Colonic mucosa (tissue), 4 donors: Measurements from ENCODE around the gene MRPS9. TPM values are rescaled to one million over a fixed set of nuclear protein-coding genes. Genes with fewer than 3 reads are reported as not detected.

ENCODE experiments used
- DNase-seq: peaks from one replicate; pipeline ENCODE4 v3.0.0-alpha.2; 2020
- H3K27ac ChIP-seq: fragments of 200-600 bp; one replicate; pipeline ENCODE4 v1.8.0; 2021
- H3K27me3 ChIP-seq: fragments of 200-600 bp; one replicate; pipeline ENCODE4 v1.8.0; 2021
- H3K36me3 ChIP-seq: fragments of 200-600 bp; one replicate; pipeline ENCODE4 v1.8.0; 2021
- H3K4me1 ChIP-seq: fragments of 200-600 bp; one replicate; pipeline ENCODE4 v1.8.0; 2021; ENCODE audit warnings: mild to moderate bottlenecking
- H3K4me3 ChIP-seq: fragments of 200-600 bp; one replicate; pipeline ENCODE4 v1.8.0; 2021
- H3K9ac ChIP-seq, 2 donors: one replicate each; pipeline ENCODE4 v1.7.0; 2013; ENCODE audit warnings: control low read depth in 2 of 2, low read depth in 2 of 2, low read length in 2 of 2
- H3K9me3 ChIP-seq: fragments of 200-600 bp; one replicate; pipeline ENCODE4 v1.8.0; 2021
- intact Hi-C: fragments of 100-400 bp; cut with DNase I; formaldehyde crosslinking; loops from one replicate; pipeline ENCODE4 v1.14.1; 2022
- total RNA-seq, 2 donors: library from RNA; stranded (reverse); fragmentation: NEBNext Ultra II Directional in 1 of 2; extraction: Animal tissue kit (Norgen Biotek cat#: 25700) in 1 of 2; gene quantifications; one replicate each; pipeline ENCODE4 v1.2.1, GENCODE V29; 2021
- TF ChIP-seq, protein P1 (sequence below): fragments of 200-600 bp; IDR thresholded peaks from one replicate; pipeline ENCODE4 v1.8.0; 2022; ENCODE audit warnings: antibody characterized with exemption, mild to moderate bottlenecking
- donor health status: healthy.
- donor health status: DM: no; HTN: no; CAD: no.
- donor health status: DM: no; HTN: no; CAD: no.

MRPS9 gene
- total RNA-seq, 2 donors from 2014 or later, result 33.4 to 48.4 TPM

- Histone ChIP-seq H3K4me1 (no peaks in the 10 kb centered on the region), H3K9me3 (no peaks in the 10 kb centered on the region), H3K27me3 (no peaks in the 10 kb centered on the region), H3K9ac (no peak overlapping the region), H3K27ac (no peak overlapping the region), H3K4me3 (no peak overlapping the region), H3K36me3 (no peaks in the 10 kb centered on the region)
- intact Hi-C loops, result no loop called here
- TF ChIP-seq, protein P1, sequence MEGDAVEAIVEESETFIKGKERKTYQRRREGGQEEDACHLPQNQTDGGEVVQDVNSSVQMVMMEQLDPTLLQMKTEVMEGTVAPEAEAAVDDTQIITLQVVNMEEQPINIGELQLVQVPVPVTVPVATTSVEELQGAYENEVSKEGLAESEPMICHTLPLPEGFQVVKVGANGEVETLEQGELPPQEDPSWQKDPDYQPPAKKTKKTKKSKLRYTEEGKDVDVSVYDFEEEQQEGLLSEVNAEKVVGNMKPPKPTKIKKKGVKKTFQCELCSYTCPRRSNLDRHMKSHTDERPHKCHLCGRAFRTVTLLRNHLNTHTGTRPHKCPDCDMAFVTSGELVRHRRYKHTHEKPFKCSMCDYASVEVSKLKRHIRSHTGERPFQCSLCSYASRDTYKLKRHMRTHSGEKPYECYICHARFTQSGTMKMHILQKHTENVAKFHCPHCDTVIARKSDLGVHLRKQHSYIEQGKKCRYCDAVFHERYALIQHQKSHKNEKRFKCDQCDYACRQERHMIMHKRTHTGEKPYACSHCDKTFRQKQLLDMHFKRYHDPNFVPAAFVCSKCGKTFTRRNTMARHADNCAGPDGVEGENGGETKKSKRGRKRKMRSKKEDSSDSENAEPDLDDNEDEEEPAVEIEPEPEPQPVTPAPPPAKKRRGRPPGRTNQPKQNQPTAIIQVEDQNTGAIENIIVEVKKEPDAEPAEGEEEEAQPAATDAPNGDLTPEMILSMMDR, result no peak
- no peak for DNase-seq
Observed at GRCh38 chr2:105117565-105117964, 79.7 kb downstream of the MRPS9 start.

DNA sequence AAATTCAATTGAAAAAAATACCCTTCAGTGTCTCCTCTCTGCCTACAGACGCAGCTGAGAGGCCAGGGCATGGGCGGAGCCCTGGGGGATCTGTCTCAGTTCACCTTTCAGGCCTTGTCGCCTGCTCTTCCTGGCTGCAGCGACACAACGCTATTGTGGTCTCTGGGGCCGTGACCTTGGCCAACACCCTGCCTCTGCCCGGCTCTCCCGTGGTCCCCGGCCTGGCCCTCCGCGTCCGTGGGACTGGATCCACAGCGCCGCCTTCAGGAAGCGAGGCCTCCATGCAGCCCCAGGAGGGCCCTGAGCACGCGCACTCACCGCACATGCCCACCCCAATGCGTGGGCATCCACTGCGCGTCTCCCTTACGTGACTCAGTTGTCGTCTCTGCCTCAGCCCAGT is 81.1 kb downstream of the MRPS9 start:
- DNase-seq, result no peak
- Histone ChIP-seq H3K9ac (no peak overlapping the region), H3K4me3 (no peak overlapping the region), H3K36me3 (no peaks in the 10 kb centered on the region), H3K27me3 (no peaks in the 10 kb centered on the region), H3K27ac (no peak overlapping the region), H3K9me3 (no peaks in the 10 kb centered on the region), H3K4me1 (no peaks in the 10 kb centered on the region)
- TF ChIP-seq, protein P1, result no peak
- intact Hi-C loops, result no loop called here

- H3K36me3 ChIP-seq, result no peaks in the 10 kb centered on the region
Observed at GRCh38 chr2:105121434-105121833, 83.6 kb downstream of the MRPS9 start.

GRCh38 chr2:105125428-105125827 is 87.6 kb downstream of the MRPS9 start:
- no peak for DNase-seq
- no peaks in the 10 kb centered on the region for H3K36me3 ChIP-seq
- no peak overlapping the region for H3K27ac ChIP-seq
- H3K4me3 ChIP-seq, result no peak overlapping the region
- TF ChIP-seq, protein P1, result no peak
- H3K4me1 ChIP-seq, result no peaks in the 10 kb centered on the region
- no peak overlapping the region for H3K9ac ChIP-seq
- H3K27me3 ChIP-seq, result no peaks in the 10 kb centered on the region
- intact Hi-C loops, result no loop called here
- no peaks in the 10 kb centered on the region for H3K9me3 ChIP-seq

More at GRCh38 chr2:105121434-105121833, 83.6 kb downstream of the MRPS9 start:
- Histone ChIP-seq H3K4me3 (no peak overlapping the region), H3K9me3 (no peaks in the 10 kb centered on the region), H3K27me3 (no peaks in the 10 kb centered on the region), H3K4me1 (no peaks in the 10 kb centered on the region), H3K27ac (no peak overlapping the region), H3K9ac (no peak overlapping the region)
- TF ChIP-seq, protein P1, result no peak
- intact Hi-C loops, result no loop called here
- no peak for DNase-seq

DNA sequence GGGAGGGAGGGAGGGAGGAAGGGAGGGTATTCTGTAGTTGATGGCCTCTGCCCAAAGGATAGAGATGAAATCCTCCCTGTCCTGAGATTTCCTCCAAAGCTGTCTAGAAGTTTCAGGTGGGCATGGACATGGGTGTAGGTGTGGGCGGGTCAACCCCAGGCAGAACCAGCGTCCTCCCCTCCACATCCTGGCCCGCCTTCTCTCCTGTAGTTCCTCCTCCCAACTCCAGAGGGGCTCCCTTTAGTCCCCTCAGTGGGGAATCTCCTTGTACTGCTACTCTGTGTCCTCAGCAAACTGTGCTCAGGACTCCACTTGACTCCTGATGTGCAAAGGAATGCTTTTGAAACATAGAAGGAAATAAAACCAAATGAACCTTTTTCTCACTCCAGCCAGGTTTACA is 88.1 kb downstream of the MRPS9 start:
- DNase-seq, result no peak
- Histone ChIP-seq H3K36me3 (no peaks in the 10 kb centered on the region), H3K27me3 (no peaks in the 10 kb centered on the region), H3K9ac (no peak overlapping the region), H3K4me3 (no peak overlapping the region), H3K27ac (no peak overlapping the region), H3K4me1 (no peaks in the 10 kb centered on the region), H3K9me3 (no peaks in the 10 kb centered on the region)
- intact Hi-C loops, result no loop called here
- TF ChIP-seq, protein P1, result no peak

DNA sequence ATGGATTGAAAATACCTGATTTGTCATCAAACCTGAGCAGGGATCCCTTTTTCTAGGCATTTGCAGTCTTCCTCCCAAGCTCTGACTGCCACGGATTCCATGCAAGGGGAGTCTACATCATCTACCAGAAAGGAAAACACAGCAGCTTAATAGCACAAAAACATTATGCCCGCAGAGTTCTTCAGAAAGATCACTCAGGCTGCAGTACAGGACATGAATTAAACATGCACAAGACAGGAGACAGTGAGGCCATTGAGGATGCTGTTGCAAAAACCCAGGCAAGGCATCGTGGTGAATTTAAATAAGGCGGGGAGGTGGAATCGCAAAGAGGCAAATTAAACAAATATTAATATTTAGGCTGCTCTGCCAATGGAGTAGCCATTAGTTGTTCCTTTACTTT is 88.5 kb downstream of the MRPS9 start:
- intact Hi-C loops, result no loop called here
- TF ChIP-seq, protein P1, result no peak
- Histone ChIP-seq H3K27ac (no peak overlapping the region), H3K4me3 (no peak overlapping the region), H3K9ac (no peak overlapping the region), H3K36me3 (no peaks in the 10 kb centered on the region), H3K9me3 (no peaks in the 10 kb centered on the region), H3K27me3 (no peaks in the 10 kb centered on the region), H3K4me1 (no peaks in the 10 kb centered on the region)
- DNase-seq, result no peak
